ENCODE results near the gene PPP2R5C.
A peak's percentile ranks its signal among the peaks of the same experiment; 100 is the strongest.

Gene PPP2R5C

DNA sequence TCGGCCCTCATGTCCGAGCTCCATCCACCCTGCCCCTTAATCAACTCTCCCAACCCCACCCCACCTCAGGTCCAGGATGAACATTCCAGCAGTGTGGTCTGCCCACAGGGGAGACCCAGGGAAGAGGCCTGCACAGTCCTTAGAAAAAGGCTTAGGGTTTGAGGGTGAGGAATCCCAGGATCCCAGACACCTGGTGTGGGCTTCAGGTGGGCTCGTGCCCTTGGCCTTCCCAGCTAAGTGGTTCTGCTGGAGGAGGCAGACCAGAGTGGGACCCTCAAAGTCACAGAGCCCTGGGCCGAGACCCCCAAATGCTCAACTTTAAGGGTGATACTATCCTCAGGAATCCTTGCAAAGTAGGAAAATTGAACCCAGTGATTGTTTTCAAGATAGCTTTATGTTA is 25.4 kb upstream of the PPP2R5C start:
- no peak overlapping the region for H2BK120ac ChIP-seq (ENCODE audit: insufficient read depth, low read length, poor library complexity)
- H3K14ac ChIP-seq (ENCODE audit: low read length), result no peak overlapping the region
- no peak overlapping the region for H4K91ac ChIP-seq (ENCODE audit: low read depth, low read length)
- no peak overlapping the region for H3K9ac ChIP-seq (ENCODE audit: low read length)
- H3K9me3 ChIP-seq (ENCODE audit: insufficient read depth, low read depth, low read length), result peaks cover 14% of the 10 kb centered on the region
- no peak overlapping the region for H3K4me3 ChIP-seq (ENCODE audit: low read depth, low read length)
- no peak overlapping the region for H2AFZ ChIP-seq (ENCODE audit: insufficient read depth, low read length, poor library complexity)
- no peaks in the 10 kb centered on the region for H3K79me2 ChIP-seq (ENCODE audit: control insufficient read depth, insufficient read depth, low read length, poor library complexity)
- no peak overlapping the region for H3K4ac ChIP-seq (ENCODE audit: low read depth, low read length)
- peaks cover 4 to 7% of the 10 kb centered on the region in 2 experiments for H3K4me1 ChIP-seq (ENCODE audit: control insufficient read depth in 1 of 2, insufficient read depth in 2 of 2, low read length in 2 of 2)
- H4K12ac ChIP-seq (ENCODE audit: low read depth, low read length), result no peak overlapping the region
- no peaks in the 10 kb centered on the region for H3K79me1 ChIP-seq (ENCODE audit: low read length)
- WGBS (ENCODE audit: extremely low coverage, insufficient coverage, insufficient read length), result no CpG with 5 or more reads among the region's 4 CpGs
- no peak overlapping the region for H2BK5ac ChIP-seq (ENCODE audit: low read depth, low read length, poor library complexity)
- H3K4me2 ChIP-seq (ENCODE audit: low read length), result no peak overlapping the region
- no peak overlapping the region for H3K27ac ChIP-seq (ENCODE audit: low read depth, low read length)
- H4K8ac ChIP-seq (ENCODE audit: low read depth, low read length), result no peak overlapping the region
- no peak overlapping the region for H2BK12ac ChIP-seq (ENCODE audit: low read length)
- no peaks in the 10 kb centered on the region for H3K27me3 ChIP-seq (ENCODE audit: insufficient read depth, low read length)
- no peak for DNase-seq
- no peak overlapping the region for H3K23ac ChIP-seq (ENCODE audit: low read length)
- no peak overlapping the region for H2AK5ac ChIP-seq (ENCODE audit: low read length)
- no peak overlapping the region for H3K18ac ChIP-seq (ENCODE audit: low read length)
- H3K36me3 ChIP-seq (ENCODE audit: control insufficient read depth in 1 of 2, insufficient read depth in 2 of 2, low read length in 2 of 2), result no peaks in the 10 kb centered on the region

DNA sequence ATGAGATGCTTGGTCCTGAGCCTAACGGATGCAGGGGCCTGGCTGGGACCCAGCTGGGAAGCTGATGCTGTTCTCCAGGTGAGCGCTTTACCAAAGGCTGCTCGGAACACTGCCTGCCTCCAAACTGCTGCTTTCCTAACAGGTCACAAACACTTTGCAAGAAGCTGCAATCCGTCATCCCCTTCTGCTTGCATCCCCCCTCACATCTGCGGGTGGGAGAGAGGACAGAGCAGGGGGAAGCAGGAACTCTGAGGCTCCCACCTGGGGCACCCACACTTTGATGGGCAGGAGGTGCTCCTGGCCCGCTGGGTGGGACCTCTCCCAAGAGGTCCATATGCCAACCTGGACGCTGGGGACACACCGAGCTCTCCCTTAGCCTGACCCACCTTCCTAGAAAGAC is 24.9 kb upstream of the PPP2R5C start:
- Histone ChIP-seq H2BK12ac (ENCODE audit: low read length) (no peak overlapping the region), H4K8ac (ENCODE audit: low read depth, low read length) (no peak overlapping the region), H3K4me3 (ENCODE audit: low read depth, low read length) (peak overlapping the region; percentile 18), H2BK120ac (ENCODE audit: insufficient read depth, low read length, poor library complexity) (no peak overlapping the region), H3K14ac (ENCODE audit: low read length) (no peak overlapping the region), H3K9me3 (ENCODE audit: insufficient read depth, low read depth, low read length) (peaks cover 15% of the 10 kb centered on the region), H3K23ac (ENCODE audit: low read length) (no peak overlapping the region), H3K27ac (ENCODE audit: low read depth, low read length) (no peak overlapping the region), H3K36me3 (ENCODE audit: control insufficient read depth in 1 of 2, insufficient read depth in 2 of 2, low read length in 2 of 2) (no peaks in the 10 kb centered on the region), H3K4me1 (ENCODE audit: control insufficient read depth in 1 of 2, insufficient read depth in 2 of 2, low read length in 2 of 2) (peaks cover 2% of the 10 kb centered on the region in 2 experiments), H3K79me2 (ENCODE audit: control insufficient read depth, insufficient read depth, low read length, poor library complexity) (no peaks in the 10 kb centered on the region), H4K12ac (ENCODE audit: low read depth, low read length) (no peak overlapping the region), H3K27me3 (ENCODE audit: insufficient read depth, low read length) (no peaks in the 10 kb centered on the region), H2AFZ (ENCODE audit: insufficient read depth, low read length, poor library complexity) (no peak overlapping the region), H3K18ac (ENCODE audit: low read length) (no peak overlapping the region), H3K9ac (ENCODE audit: low read length) (no peak overlapping the region), H3K79me1 (ENCODE audit: low read length) (no peaks in the 10 kb centered on the region), H3K4ac (ENCODE audit: low read depth, low read length) (no peak overlapping the region), H2AK5ac (ENCODE audit: low read length) (no peak overlapping the region), H4K91ac (ENCODE audit: low read depth, low read length) (no peak overlapping the region), H2BK5ac (ENCODE audit: low read depth, low read length, poor library complexity) (no peak overlapping the region), H3K4me2 (ENCODE audit: low read length) (no peak overlapping the region)
- DNase-seq, result no peak
- no CpG with 5 or more reads among the region's 8 CpGs for WGBS (ENCODE audit: extremely low coverage, insufficient coverage, insufficient read length)

DNA sequence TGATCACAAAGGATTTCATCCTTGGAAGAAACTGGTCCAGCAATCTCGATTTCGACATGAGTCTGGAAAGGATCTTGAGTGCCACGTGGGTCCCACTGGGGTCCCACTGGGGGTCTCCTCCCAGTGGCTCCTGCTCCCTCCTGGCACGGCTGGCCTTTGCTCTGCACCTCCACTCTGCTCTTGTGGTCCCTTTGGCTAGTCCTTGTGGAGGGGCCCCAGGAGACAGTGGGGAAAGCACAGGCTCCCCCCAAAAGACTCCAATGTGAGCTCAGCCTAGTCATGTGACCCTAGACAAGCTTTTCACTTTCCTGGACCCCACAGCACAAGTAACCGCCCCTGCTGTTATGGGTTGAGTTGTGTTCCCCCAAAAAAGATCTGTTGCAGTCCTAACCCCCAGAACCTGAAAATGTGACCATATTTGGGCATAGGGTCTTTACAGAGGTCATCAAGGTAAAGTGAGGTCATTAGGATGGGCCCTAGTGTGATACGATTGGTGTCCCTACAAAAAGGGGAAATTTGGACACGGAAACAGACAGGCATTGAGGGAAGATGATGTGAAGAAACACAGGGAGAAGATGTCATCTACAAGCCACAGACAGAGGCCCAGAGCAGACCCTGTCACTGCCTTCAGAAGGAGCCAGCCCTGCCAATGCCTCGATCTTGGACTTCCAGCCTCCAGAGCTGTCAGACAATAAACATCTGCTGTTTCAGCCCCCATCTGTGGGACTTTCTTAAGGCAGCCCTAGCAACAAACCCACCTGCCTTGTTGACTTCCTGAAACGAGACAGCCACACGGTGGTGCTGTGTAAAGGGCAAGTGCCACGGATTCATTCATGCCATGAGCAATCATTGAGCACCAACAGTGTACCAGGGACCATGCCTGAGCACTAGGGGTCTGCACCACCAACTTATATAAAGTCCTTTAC is 23.8 kb upstream of the PPP2R5C start:
- H4K91ac ChIP-seq (ENCODE audit: low read depth, low read length), result no peak overlapping the region
- no peak overlapping the region for H2BK120ac ChIP-seq (ENCODE audit: insufficient read depth, low read length, poor library complexity)
- H3K4me3 ChIP-seq (ENCODE audit: low read depth, low read length), result no peak overlapping the region
- H3K14ac ChIP-seq (ENCODE audit: low read length), result no peak overlapping the region
- no peak overlapping the region for H3K9ac ChIP-seq (ENCODE audit: low read length)
- no peaks in the 10 kb centered on the region for H3K79me2 ChIP-seq (ENCODE audit: control insufficient read depth, insufficient read depth, low read length, poor library complexity)
- H3K4ac ChIP-seq (ENCODE audit: low read depth, low read length), result no peak overlapping the region
- H2BK12ac ChIP-seq (ENCODE audit: low read length), result no peak overlapping the region
- no peak overlapping the region for H2BK5ac ChIP-seq (ENCODE audit: low read depth, low read length, poor library complexity)
- no peak overlapping the region for H3K4me2 ChIP-seq (ENCODE audit: low read length)
- no peak overlapping the region for H4K12ac ChIP-seq (ENCODE audit: low read depth, low read length)
- no peak overlapping the region for H2AFZ ChIP-seq (ENCODE audit: insufficient read depth, low read length, poor library complexity)
- H3K79me1 ChIP-seq (ENCODE audit: low read length), result no peaks in the 10 kb centered on the region
- no peaks in the 10 kb centered on the region for H3K27me3 ChIP-seq (ENCODE audit: insufficient read depth, low read length)
- no peak overlapping the region for H3K18ac ChIP-seq (ENCODE audit: low read length)
- no peak overlapping the region for H2AK5ac ChIP-seq (ENCODE audit: low read length)
- H4K8ac ChIP-seq (ENCODE audit: low read depth, low read length), result no peak overlapping the region
- no peak for DNase-seq
- H3K27ac ChIP-seq (ENCODE audit: low read depth, low read length), result no peak overlapping the region
- whole genome bisulfite sequencing (ENCODE audit: extremely low coverage, insufficient coverage, insufficient read length), result no CpG with 5 or more reads among the region's 11 CpGs
- peaks cover 16% of the 10 kb centered on the region for H3K9me3 ChIP-seq (ENCODE audit: insufficient read depth, low read depth, low read length)
- no peak overlapping the region for H3K23ac ChIP-seq (ENCODE audit: low read length)
- H3K4me1 ChIP-seq (ENCODE audit: control insufficient read depth in 1 of 2, insufficient read depth in 2 of 2, low read length in 2 of 2), result no peaks in the 10 kb centered on the region
- no peaks in the 10 kb centered on the region for H3K36me3 ChIP-seq (ENCODE audit: control insufficient read depth in 1 of 2, insufficient read depth in 2 of 2, low read length in 2 of 2)

DNA sequence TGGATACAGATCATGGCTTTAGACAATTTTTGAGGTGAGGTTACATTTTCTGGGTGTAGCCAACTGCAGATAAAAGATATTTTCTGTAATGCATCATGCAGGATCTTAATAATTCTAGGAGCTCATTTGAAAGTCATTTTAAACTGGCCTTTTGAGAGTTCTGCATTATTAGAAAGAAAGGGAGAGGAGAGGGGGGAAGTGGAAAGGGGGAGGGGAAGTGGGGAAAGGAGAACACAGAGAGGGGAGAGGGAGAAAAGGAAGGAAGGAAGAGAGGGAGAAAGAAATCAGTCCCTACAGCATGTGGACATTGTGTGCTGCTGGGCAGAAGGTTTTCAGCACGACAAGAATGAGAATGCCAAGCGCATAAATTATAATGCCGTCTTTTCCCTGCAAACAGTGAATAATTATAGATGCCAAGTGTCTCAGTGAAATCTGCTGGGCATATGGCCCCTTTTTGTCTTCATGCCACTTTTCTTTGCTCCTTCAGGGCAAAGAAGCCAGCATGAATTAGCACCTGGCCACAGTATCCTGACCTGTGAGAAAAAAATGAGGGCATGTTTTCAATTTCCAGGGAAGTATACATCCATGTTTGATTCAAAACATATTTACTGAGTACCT is 22.7 kb upstream of the PPP2R5C start:
- H3K14ac ChIP-seq (ENCODE audit: low read length), result no peak overlapping the region
- no peak overlapping the region for H2BK5ac ChIP-seq (ENCODE audit: low read depth, low read length, poor library complexity)
- H2AFZ ChIP-seq (ENCODE audit: insufficient read depth, low read length, poor library complexity), result no peak overlapping the region
- H3K4me3 ChIP-seq (ENCODE audit: low read depth, low read length), result no peak overlapping the region
- no peak overlapping the region for H3K23ac ChIP-seq (ENCODE audit: low read length)
- no peak for DNase-seq
- H3K27me3 ChIP-seq (ENCODE audit: insufficient read depth, low read length), result no peaks in the 10 kb centered on the region
- WGBS (ENCODE audit: extremely low coverage, insufficient coverage, insufficient read length), result no CpG with 5 or more reads among the region's 3 CpGs
- no peaks in the 10 kb centered on the region for H3K79me2 ChIP-seq (ENCODE audit: control insufficient read depth, insufficient read depth, low read length, poor library complexity)
- H3K4me2 ChIP-seq (ENCODE audit: low read length), result no peak overlapping the region
- H3K79me1 ChIP-seq (ENCODE audit: low read length), result no peaks in the 10 kb centered on the region
- H4K12ac ChIP-seq (ENCODE audit: low read depth, low read length), result no peak overlapping the region
- H4K8ac ChIP-seq (ENCODE audit: low read depth, low read length), result no peak overlapping the region
- H3K4ac ChIP-seq (ENCODE audit: low read depth, low read length), result no peak overlapping the region
- no peak overlapping the region for H3K18ac ChIP-seq (ENCODE audit: low read length)
- H3K36me3 ChIP-seq (ENCODE audit: control insufficient read depth in 1 of 2, insufficient read depth in 2 of 2, low read length in 2 of 2), result no peaks in the 10 kb centered on the region
- no peak overlapping the region for H2BK120ac ChIP-seq (ENCODE audit: insufficient read depth, low read length, poor library complexity)
- H4K91ac ChIP-seq (ENCODE audit: low read depth, low read length), result no peak overlapping the region
- peaks cover 16% of the 10 kb centered on the region for H3K9me3 ChIP-seq (ENCODE audit: insufficient read depth, low read depth, low read length)
- H3K4me1 ChIP-seq (ENCODE audit: control insufficient read depth in 1 of 2, insufficient read depth in 2 of 2, low read length in 2 of 2), result no peaks in the 10 kb centered on the region
- H3K27ac ChIP-seq (ENCODE audit: low read depth, low read length), result no peak overlapping the region
- H3K9ac ChIP-seq (ENCODE audit: low read length), result no peak overlapping the region
- H2BK12ac ChIP-seq (ENCODE audit: low read length), result no peak overlapping the region
- no peak overlapping the region for H2AK5ac ChIP-seq (ENCODE audit: low read length)
